ENCODE data around the gene SPRTN.
A peak's percentile ranks its signal among the peaks of the same experiment; 100 is the strongest.

The SPRTN gene

GRCh38 chr1:231387770-231388669 is 49.9 kb downstream of the SPRTN start:
- no peak overlapping the region for H3K9ac ChIP-seq (ENCODE audit: insufficient read length)
- H3K27ac ChIP-seq: no peak overlapping the region
- no peak for DNase-seq (ENCODE audit: low read depth, low spot score)
- TF ChIP-seq POLR2AphosphoS5 (IDR thresholded peaks at IDR 0.05; ENCODE audit: borderline replicate concordance, low read depth, low read length): no peak
- TF ChIP-seq EZH2 (IDR thresholded peaks at IDR 0.05): no peak
- TF ChIP-seq FOXP2 (optimal IDR thresholded peaks at IDR 0.05; ENCODE audit: control extremely low read depth, extremely low read length, insufficient read depth): no peak
- no peaks in the 10 kb centered on the region for H3K9me3 ChIP-seq (ENCODE audit: low read depth, low read length)
- no peaks in the 10 kb centered on the region for H3K36me3 ChIP-seq (ENCODE audit: insufficient read depth, low read length)
- H3K4me3 ChIP-seq: no peak overlapping the region

DNA sequence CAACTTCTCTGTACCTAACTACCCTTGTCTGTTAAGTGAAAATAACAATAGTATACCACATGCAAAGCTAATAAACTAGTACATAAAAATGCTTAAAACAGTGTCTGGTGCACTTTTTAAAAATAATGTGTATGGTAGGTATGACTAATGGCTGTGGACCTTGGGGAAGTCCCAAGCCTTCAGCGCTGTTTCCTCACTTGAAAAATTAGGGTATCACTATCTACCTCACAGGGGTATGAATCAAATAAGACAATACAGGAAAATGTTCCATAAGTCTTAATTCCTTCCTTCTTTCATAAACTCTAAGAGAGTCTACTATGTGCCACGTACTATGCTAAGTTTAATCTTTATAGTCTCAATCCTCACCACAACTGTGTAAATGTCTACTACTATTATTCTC is 52.0 kb downstream of the SPRTN start:
- no peaks in the 10 kb centered on the region for H3K9me3 ChIP-seq (ENCODE audit: low read depth, low read length)
- TF ChIP-seq FOXP2 (optimal IDR thresholded peaks at IDR 0.05; ENCODE audit: control extremely low read depth, extremely low read length, insufficient read depth) (no peak), EZH2 (IDR thresholded peaks at IDR 0.05) (no peak), POLR2AphosphoS5 (IDR thresholded peaks at IDR 0.05; ENCODE audit: borderline replicate concordance, low read depth, low read length) (no peak)
- H3K27ac ChIP-seq: no peak overlapping the region
- no peaks in the 10 kb centered on the region for H3K36me3 ChIP-seq (ENCODE audit: insufficient read depth, low read length)
- H3K4me3 ChIP-seq: no peak overlapping the region
- DNase-seq (ENCODE audit: low read depth, low spot score): no peak
- H3K9ac ChIP-seq (ENCODE audit: insufficient read length): no peak overlapping the region

GRCh38 chr1:231392389-231393131 is 54.5 kb downstream of the SPRTN start:
- TF ChIP-seq EZH2 (IDR thresholded peaks at IDR 0.05): no peak
- no peak for TF ChIP-seq POLR2AphosphoS5 (IDR thresholded peaks at IDR 0.05; ENCODE audit: borderline replicate concordance, low read depth, low read length)
- TF ChIP-seq FOXP2 (optimal IDR thresholded peaks at IDR 0.05; ENCODE audit: control extremely low read depth, extremely low read length, insufficient read depth): no peak
- no peak for DNase-seq (ENCODE audit: low read depth, low spot score)
- H3K27ac ChIP-seq: no peak overlapping the region

GRCh38 chr1:231393668-231394067 is 55.6 kb downstream of the SPRTN start:
- no peak for TF ChIP-seq POLR2AphosphoS5 (IDR thresholded peaks at IDR 0.05; ENCODE audit: borderline replicate concordance, low read depth, low read length)
- TF ChIP-seq EZH2 (IDR thresholded peaks at IDR 0.05): no peak
- no peak for TF ChIP-seq FOXP2 (optimal IDR thresholded peaks at IDR 0.05; ENCODE audit: control extremely low read depth, extremely low read length, insufficient read depth)
- Histone ChIP-seq H3K4me3 (no peak overlapping the region), H3K9ac (ENCODE audit: insufficient read length) (no peak overlapping the region), H3K27ac (no peak overlapping the region), H3K9me3 (ENCODE audit: low read depth, low read length) (no peaks in the 10 kb centered on the region), H3K36me3 (ENCODE audit: insufficient read depth, low read length) (no peaks in the 10 kb centered on the region)
- DNase-seq (ENCODE audit: low read depth, low spot score): no peak

More at GRCh38 chr1:231392389-231393131, 54.5 kb downstream of the SPRTN start:
- Histone ChIP-seq H3K36me3 (ENCODE audit: insufficient read depth, low read length) (no peaks in the 10 kb centered on the region), H3K4me3 (no peak overlapping the region), H3K9me3 (ENCODE audit: low read depth, low read length) (no peaks in the 10 kb centered on the region), H3K9ac (ENCODE audit: insufficient read length) (no peak overlapping the region)

DNA sequence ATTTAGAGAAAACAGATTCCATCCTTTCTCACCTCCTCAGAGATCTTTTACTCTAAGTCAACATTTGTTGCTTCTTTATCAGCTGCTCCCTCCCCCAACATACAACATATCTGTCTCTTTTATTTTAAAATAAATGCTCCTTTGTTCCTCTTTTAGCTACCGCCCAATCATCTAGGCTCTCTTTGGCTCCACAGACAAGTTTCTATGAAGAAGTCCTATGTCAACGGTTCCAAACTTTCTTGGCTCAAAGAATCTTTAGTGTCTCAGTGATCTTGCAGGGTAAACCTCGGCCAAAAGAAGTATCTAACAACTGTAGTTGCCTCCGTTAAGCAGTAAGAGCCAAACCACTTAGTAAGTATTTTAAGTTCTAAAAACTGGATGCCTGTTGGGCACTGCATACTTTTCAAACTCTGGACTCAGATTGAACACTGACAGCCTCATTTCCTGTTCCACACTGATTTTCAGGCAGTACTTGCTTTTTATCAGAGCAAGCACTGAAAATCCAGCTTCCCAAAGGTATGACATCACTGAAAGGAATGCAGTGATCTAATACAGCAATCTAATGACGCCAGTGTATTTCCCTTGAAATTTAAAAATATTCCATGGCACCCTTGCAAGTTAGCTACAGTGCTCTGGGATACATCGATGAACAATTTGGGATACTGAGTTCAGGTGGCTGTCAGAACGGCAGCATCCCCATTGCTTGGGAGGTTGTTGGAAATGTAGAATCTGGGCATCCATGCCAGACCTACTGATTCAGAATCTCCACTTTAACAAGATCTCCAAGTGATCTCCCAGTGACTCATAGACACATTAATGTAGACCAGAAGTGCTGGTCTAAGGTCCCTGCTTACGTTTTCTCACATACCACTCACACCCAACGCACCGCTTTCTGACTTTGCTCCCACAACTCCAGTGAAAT is 57.2 kb downstream of the SPRTN start:
- no peak overlapping the region for H3K4me3 ChIP-seq

GRCh38 chr1:231395998-231396390 is 57.9 kb downstream of the SPRTN start:
- Histone ChIP-seq H3K4me3 (no peak overlapping the region), H3K9me3 (ENCODE audit: low read depth, low read length) (no peaks in the 10 kb centered on the region), H3K27ac (no peak overlapping the region), H3K9ac (ENCODE audit: insufficient read length) (no peak overlapping the region), H3K36me3 (ENCODE audit: insufficient read depth, low read length) (no peaks in the 10 kb centered on the region)
- TF ChIP-seq FOXP2 (optimal IDR thresholded peaks at IDR 0.05; ENCODE audit: control extremely low read depth, extremely low read length, insufficient read depth): no peak
- no peak for TF ChIP-seq POLR2AphosphoS5 (IDR thresholded peaks at IDR 0.05; ENCODE audit: borderline replicate concordance, low read depth, low read length)
- no peak for TF ChIP-seq EZH2 (IDR thresholded peaks at IDR 0.05)
- DNase-seq (ENCODE audit: low read depth, low spot score): no peak

More for the DNA sequence above, 57.2 kb downstream of the SPRTN start:
- Histone ChIP-seq H3K9me3 (ENCODE audit: low read depth, low read length) (no peaks in the 10 kb centered on the region), H3K27ac (no peak overlapping the region; the same call in 1 of the 2 replicates), H3K9ac (ENCODE audit: insufficient read length) (no peak overlapping the region), H3K36me3 (ENCODE audit: insufficient read depth, low read length) (no peaks in the 10 kb centered on the region)
- peak; percentile 20 for DNase-seq (ENCODE audit: low read depth, low spot score)
- TF ChIP-seq POLR2AphosphoS5 (IDR thresholded peaks at IDR 0.05; ENCODE audit: borderline replicate concordance, low read depth, low read length) (no peak), FOXP2 (optimal IDR thresholded peaks at IDR 0.05; ENCODE audit: control extremely low read depth, extremely low read length, insufficient read depth) (no peak), EZH2 (IDR thresholded peaks at IDR 0.05) (no peak)

DNA sequence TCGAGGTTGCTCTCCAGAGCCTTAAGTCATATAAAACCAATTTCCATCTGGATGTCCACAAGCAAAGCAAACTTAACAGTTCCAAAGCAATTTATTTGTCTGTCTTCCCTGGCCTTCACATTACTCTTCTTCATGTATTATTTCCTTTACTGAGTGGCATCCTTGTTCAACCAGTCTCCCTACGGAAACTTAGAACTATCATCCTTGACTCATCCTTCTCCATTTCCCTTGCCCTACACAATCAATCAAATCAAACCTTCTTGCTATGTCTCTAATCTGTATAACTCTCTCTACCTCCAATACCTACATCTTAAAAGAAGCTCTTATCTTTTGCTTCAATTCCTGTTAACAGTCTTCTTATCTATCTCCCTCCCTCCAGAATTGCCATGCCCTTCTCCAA is 58.5 kb downstream of the SPRTN start:
- DNase-seq (ENCODE audit: low read depth, low spot score): no peak
- Histone ChIP-seq H3K36me3 (ENCODE audit: insufficient read depth, low read length) (no peaks in the 10 kb centered on the region), H3K4me3 (no peak overlapping the region), H3K9ac (ENCODE audit: insufficient read length) (no peak overlapping the region), H3K27ac (no peak overlapping the region), H3K9me3 (ENCODE audit: low read depth, low read length) (no peaks in the 10 kb centered on the region)
- no peak for TF ChIP-seq FOXP2 (optimal IDR thresholded peaks at IDR 0.05; ENCODE audit: control extremely low read depth, extremely low read length, insufficient read depth)
- no peak for TF ChIP-seq EZH2 (IDR thresholded peaks at IDR 0.05)
- no peak for TF ChIP-seq POLR2AphosphoS5 (IDR thresholded peaks at IDR 0.05; ENCODE audit: borderline replicate concordance, low read depth, low read length)
